ENCODE data around the gene BPI.
"Not testable (repeated sequence)": the region's sequence is repeated elsewhere in the genome, so short reads cannot be mapped to it uniquely, and the experiment has no call there.

Gene BPI

GRCh38 chr20:38270869-38271605 is 32.9 kb upstream of the BPI start:
- Mint-ChIP-seq H3K36me3 (ENCODE audit: low read depth) (no peaks in the 10 kb centered on the region), H3K4me1 (ENCODE audit: low read depth) (no peaks in the 10 kb centered on the region), H3K27ac (no peak overlapping the region), H3K9me3 (no peaks in the 10 kb centered on the region), H3K4me3 (no peak overlapping the region), H3K27me3 (peaks cover 14% of the 10 kb centered on the region)

- Mint-ChIP-seq H3K36me3 (ENCODE audit: low read depth) (no peaks in the 10 kb centered on the region), H3K27me3 (peaks cover 14% of the 10 kb centered on the region), H3K4me3 (no peak overlapping the region), H3K27ac (no peak overlapping the region), H3K4me1 (ENCODE audit: low read depth) (no peaks in the 10 kb centered on the region), H3K9me3 (no peaks in the 10 kb centered on the region)
Observed at GRCh38 chr20:38271608-38272120, 32.3 kb upstream of the BPI start.

GRCh38 chr20:38272398-38272797 is 31.6 kb upstream of the BPI start:
- H3K4me3 Mint-ChIP-seq: no peak overlapping the region
- peaks cover 12% of the 10 kb centered on the region for H3K27me3 Mint-ChIP-seq
- no peaks in the 10 kb centered on the region for H3K36me3 Mint-ChIP-seq (ENCODE audit: low read depth)
- H3K27ac Mint-ChIP-seq: no peak overlapping the region
- no peaks in the 10 kb centered on the region for H3K4me1 Mint-ChIP-seq (ENCODE audit: low read depth)
- H3K9me3 Mint-ChIP-seq: no peaks in the 10 kb centered on the region

GRCh38 chr20:38272961-38273360 is 31.0 kb upstream of the BPI start:
- no peak overlapping the region for H3K4me3 Mint-ChIP-seq
- H3K4me1 Mint-ChIP-seq (ENCODE audit: low read depth): no peaks in the 10 kb centered on the region
- peaks cover 11% of the 10 kb centered on the region for H3K27me3 Mint-ChIP-seq
- H3K36me3 Mint-ChIP-seq (ENCODE audit: low read depth): no peaks in the 10 kb centered on the region
- no peak overlapping the region for H3K27ac Mint-ChIP-seq
- H3K9me3 Mint-ChIP-seq: no peaks in the 10 kb centered on the region

GRCh38 chr20:38275815-38276550 is 28.0 kb upstream of the BPI start:
- Mint-ChIP-seq H3K36me3 (ENCODE audit: low read depth) (no peaks in the 10 kb centered on the region), H3K4me3 (no peak overlapping the region), H3K27me3 (peaks cover 5% of the 10 kb centered on the region), H3K4me1 (ENCODE audit: low read depth) (no peaks in the 10 kb centered on the region), H3K9me3 (no peaks in the 10 kb centered on the region), H3K27ac (no peak overlapping the region)

- Mint-ChIP-seq H3K27ac (no peak overlapping the region), H3K4me1 (ENCODE audit: low read depth) (no peaks in the 10 kb centered on the region), H3K27me3 (peaks cover 5% of the 10 kb centered on the region), H3K4me3 (no peak overlapping the region), H3K9me3 (no peaks in the 10 kb centered on the region), H3K36me3 (ENCODE audit: low read depth) (no peaks in the 10 kb centered on the region)
Observed at GRCh38 chr20:38277285-38277684, 26.7 kb upstream of the BPI start.

GRCh38 chr20:38277691-38278090 is 26.3 kb upstream of the BPI start:
- no peaks in the 10 kb centered on the region for H3K36me3 Mint-ChIP-seq (ENCODE audit: low read depth)
- peaks cover 5% of the 10 kb centered on the region for H3K27me3 Mint-ChIP-seq
- no peak overlapping the region for H3K4me3 Mint-ChIP-seq
- H3K9me3 Mint-ChIP-seq: no peaks in the 10 kb centered on the region
- no peak overlapping the region for H3K27ac Mint-ChIP-seq
- H3K4me1 Mint-ChIP-seq (ENCODE audit: low read depth): no peaks in the 10 kb centered on the region

GRCh38 chr20:38278131-38278530 is 25.8 kb upstream of the BPI start:
- H3K36me3 Mint-ChIP-seq (ENCODE audit: low read depth): no peaks in the 10 kb centered on the region
- no peaks in the 10 kb centered on the region for H3K9me3 Mint-ChIP-seq
- no peak overlapping the region for H3K4me3 Mint-ChIP-seq
- no peak overlapping the region for H3K27ac Mint-ChIP-seq
- peaks cover 5% of the 10 kb centered on the region for H3K27me3 Mint-ChIP-seq
- no peaks in the 10 kb centered on the region for H3K4me1 Mint-ChIP-seq (ENCODE audit: low read depth)

- H3K4me1 Mint-ChIP-seq (ENCODE audit: low read depth): no peaks in the 10 kb centered on the region
- H3K36me3 Mint-ChIP-seq (ENCODE audit: low read depth): no peaks in the 10 kb centered on the region
- H3K27ac Mint-ChIP-seq: no peak overlapping the region
- no peaks in the 10 kb centered on the region for H3K9me3 Mint-ChIP-seq
- no peak overlapping the region for H3K4me3 Mint-ChIP-seq
- peaks cover 5% of the 10 kb centered on the region for H3K27me3 Mint-ChIP-seq
Observed at GRCh38 chr20:38278763-38279162, 25.2 kb upstream of the BPI start.

GRCh38 chr20:38281176-38281915 is 22.6 kb upstream of the BPI start:
- H3K4me1 Mint-ChIP-seq (ENCODE audit: low read depth); H3K9me3 Mint-ChIP-seq; H3K4me3 Mint-ChIP-seq; H3K36me3 Mint-ChIP-seq (ENCODE audit: low read depth); H3K27ac Mint-ChIP-seq: not testable (repeated sequence)
- peaks cover 12% of the 10 kb centered on the region for H3K27me3 Mint-ChIP-seq

- no peak overlapping the region for H3K27ac Mint-ChIP-seq
- H3K27me3 Mint-ChIP-seq: peaks cover 25% of the 10 kb centered on the region
- no peak overlapping the region for H3K4me3 Mint-ChIP-seq
- no peaks in the 10 kb centered on the region for H3K9me3 Mint-ChIP-seq
- H3K4me1 Mint-ChIP-seq (ENCODE audit: low read depth): no peaks in the 10 kb centered on the region
- no peaks in the 10 kb centered on the region for H3K36me3 Mint-ChIP-seq (ENCODE audit: low read depth)
Observed at GRCh38 chr20:38283236-38283635, 20.7 kb upstream of the BPI start.

- not testable (repeated sequence) for H3K4me1 Mint-ChIP-seq (ENCODE audit: low read depth); H3K9me3 Mint-ChIP-seq; H3K27ac Mint-ChIP-seq; H3K4me3 Mint-ChIP-seq; H3K36me3 Mint-ChIP-seq (ENCODE audit: low read depth)
- peaks cover 23% of the 10 kb centered on the region for H3K27me3 Mint-ChIP-seq
Observed at GRCh38 chr20:38284066-38284650, 19.8 kb upstream of the BPI start.

GRCh38 chr20:38284893-38285444 is 19.0 kb upstream of the BPI start:
- Mint-ChIP-seq H3K36me3 (ENCODE audit: low read depth) (no peaks in the 10 kb centered on the region), H3K4me1 (ENCODE audit: low read depth) (no peaks in the 10 kb centered on the region), H3K27me3 (peaks cover 23% of the 10 kb centered on the region), H3K4me3 (no peak overlapping the region), H3K27ac (no peak overlapping the region), H3K9me3 (no peaks in the 10 kb centered on the region)

- Mint-ChIP-seq H3K4me3 (no peak overlapping the region), H3K4me1 (ENCODE audit: low read depth) (no peaks in the 10 kb centered on the region), H3K9me3 (no peaks in the 10 kb centered on the region), H3K36me3 (ENCODE audit: low read depth) (no peaks in the 10 kb centered on the region), H3K27me3 (peaks cover 29% of the 10 kb centered on the region), H3K27ac (no peak overlapping the region)
Observed at GRCh38 chr20:38286586-38287531, 17.1 kb upstream of the BPI start.

Measured in stimulated activated naive CD8-positive, alpha-beta T cell treated with anti-CD3 and anti-CD28 coated beads, Interleukin-15, Interleukin-2, amounts not matched to agents 100 ng/mL and 50 ng/mL, for 24 hours (primary cell).